Glomerular visceral epithelial cell (primary cell): ENCODE results near the gene C2CD4C.
"Not testable (repeated sequence)": the region's sequence is repeated elsewhere in the genome, so short reads cannot be mapped to it uniquely, and the experiment has no call there.

Experiments
- DNase-seq: peaks from one replicate; pipeline ENCODE4 v3.0.0-alpha.2; 2016; ENCODE audit errors: extremely low spot score

Gene C2CD4C

DNA sequence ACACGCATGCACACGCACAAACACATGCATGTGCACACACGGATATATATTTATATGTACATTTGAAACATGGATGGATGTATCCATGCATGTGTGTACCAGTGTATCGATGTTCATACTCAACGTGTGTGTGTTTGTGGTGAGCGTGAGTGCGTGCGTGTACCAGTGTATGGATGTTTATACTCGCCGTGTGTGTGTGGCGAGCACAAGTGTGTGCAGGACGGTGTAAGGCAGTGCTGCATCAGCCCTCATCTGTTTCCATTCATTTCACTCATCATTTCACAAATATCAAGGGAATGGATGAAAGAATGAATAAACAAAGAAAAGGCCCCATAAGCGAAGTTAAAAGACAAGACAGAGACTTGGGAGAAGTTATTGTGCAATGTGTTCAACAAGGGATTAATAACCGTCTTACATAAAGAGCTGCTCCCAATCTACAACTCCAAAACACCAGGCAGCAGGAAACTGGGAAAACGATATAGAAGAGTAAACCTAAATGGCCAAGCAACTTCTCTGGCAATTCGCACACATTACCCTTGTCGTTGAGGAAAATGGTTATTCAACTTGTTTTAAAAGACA, 42.7 kb downstream of the C2CD4C start:
- no peak for DNase-seq

DNA sequence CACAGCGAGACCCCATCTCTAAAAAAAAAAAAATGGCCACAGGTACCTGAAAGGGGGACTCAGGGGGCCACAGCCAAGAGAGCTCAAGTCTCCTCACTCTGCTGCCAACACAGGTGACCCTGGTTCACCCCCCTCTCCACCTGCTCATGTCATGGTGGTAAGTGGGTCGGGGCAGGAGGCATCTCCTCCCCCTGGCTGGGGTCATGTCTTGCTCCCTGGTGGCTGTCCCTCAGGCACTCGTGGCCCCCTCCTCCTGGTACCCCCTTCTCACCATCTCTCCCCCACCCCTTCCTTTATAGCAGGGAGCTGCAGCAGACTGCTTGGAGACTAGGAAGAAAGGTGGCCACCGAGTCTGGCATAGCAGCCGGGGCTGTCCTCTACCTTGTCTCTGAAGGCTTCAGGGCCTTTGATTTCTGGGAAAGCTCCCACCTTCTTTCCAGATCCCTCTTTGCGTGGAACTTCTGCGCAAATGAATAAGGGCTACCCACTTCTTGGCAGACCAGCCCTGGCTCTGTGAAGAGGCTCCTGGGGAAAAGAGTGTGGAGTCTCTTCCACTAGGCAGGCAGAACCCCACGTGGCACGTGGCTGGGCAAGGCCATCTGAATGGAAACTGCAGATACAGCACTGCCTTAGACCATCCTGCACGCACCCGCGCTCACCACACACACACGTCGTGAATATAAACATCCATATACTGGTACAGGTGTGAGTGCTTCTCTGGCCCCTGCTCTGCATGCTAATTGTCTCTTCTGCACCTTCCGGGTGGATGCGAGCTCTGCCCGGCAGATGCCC, 44.3 kb downstream of the C2CD4C start:
- DNase-seq: no peak

DNA sequence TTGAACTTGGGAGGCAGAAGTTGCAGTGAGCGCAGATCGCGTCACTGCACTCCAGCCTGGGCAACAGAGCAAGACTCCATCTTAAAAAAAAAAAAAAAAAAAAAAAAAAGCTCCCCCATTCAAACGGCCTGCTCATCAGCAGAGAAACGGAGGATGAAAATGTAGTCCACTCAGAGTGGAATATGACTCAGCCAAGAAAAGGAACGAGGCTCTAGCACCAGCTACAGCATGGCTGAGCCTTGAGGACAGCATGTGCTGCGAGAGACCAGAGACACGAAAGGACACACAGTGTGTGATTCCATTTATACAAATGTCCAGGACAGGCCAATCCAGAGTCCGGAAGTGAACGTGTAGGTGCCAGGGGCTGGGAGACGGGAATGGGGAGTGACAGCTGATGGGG, 46.3 kb downstream of the C2CD4C start:
- no peak for DNase-seq

DNA sequence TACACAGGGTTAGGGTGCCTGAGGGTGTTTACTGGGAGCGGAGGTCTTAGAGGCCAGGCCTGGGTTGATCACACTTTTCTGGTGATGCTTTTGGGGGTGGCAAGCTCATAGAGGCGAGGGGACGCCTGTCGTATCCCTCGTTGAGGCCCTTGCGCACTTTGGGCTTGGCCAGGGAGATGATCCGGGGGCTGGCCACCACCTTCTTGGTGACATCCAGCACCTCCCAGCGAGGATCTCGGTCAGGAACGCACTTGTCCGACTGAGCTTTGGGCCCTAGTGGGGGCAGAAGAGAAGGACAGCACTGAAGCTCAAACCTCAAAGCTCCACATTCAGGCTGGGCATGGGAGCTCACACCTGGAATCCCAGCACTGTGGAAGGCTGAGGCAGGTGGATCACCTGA, 46.8 kb downstream of the C2CD4C start:
- DNase-seq: no peak

DNA sequence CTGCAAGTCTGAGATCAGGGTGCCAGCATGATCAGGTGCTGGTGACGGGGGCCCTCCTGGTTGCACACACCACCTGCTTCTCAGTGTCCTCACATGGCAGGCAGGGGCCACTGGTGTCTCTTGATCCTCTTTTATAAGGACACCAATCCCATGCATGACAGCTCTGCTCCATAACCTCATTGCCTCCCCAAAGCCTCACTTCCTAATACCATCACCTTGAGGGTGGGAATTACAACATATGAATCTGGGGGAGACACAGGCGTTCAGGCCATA, 49.4 kb downstream of the C2CD4C start:
- DNase-seq: no peak

DNA sequence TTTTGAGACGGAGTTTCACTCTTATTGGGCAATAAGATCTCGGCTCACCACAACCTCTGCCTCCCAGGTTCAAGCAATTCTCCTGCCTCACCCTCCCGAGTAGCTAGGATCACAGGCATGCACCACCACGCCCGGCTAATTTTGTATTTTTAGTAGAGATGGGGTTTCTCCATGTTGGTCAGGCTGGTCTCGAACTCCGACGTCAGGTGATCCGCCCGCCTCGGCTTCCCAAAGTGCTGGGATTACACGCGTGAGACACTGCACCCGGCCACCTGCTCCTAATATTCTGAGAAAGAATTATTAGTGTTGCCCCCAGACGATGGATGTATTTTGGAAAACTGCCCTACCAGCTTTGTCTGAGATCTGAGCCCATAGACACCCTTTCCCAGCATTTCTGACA, 53.4 kb downstream of the C2CD4C start:
- DNase-seq: not testable (repeated sequence)
